Panc1 (cell line): ENCODE measurements around the gene SCNM1. TPM values are rescaled to one million over a fixed set of nuclear protein-coding genes. Genes with fewer than 3 reads are reported as not detected.
A peak's percentile ranks its signal among the peaks of the same experiment; 100 is the strongest.

Source experiments
- ATAC-seq: fragments of 200-7000 bp; cut with Tn5 transposase; 2 replicates; pipeline ENCODE4 v1.9.1; 2020; ENCODE audit warnings: mild to moderate bottlenecking, moderate library complexity
- BruUV-seq: library from RNA; stranded (reverse); fragments of 400-500 nt; replicated peaks from 2 replicates; lab custom pipeline; 2021; lab: Mats Ljungman, UMichigan
- CTCF ChIA-PET: fragments of 300-600 bp; sonication (Branson Sonifier 250); formaldehyde crosslinking; loops from one replicate; lab custom pipeline; 2022; ENCODE audit warnings: antibody characterized with exemption; lab: Charles Lee
- POLR2A ChIA-PET: fragments of 300-600 bp; sonication (Branson Sonifier 250); formaldehyde crosslinking; loops from one replicate; lab custom pipeline; 2022; ENCODE audit warnings: antibody characterized with exemption; lab: Charles Lee
- DNase-seq: peaks from one replicate; pipeline ENCODE4 v3.0.0-alpha.2; 2010; ENCODE audit warnings: low read depth, low spot score
- H3K27ac ChIP-seq: 2 replicates; pipeline ENCODE4 v1.5.1; 2011; ENCODE audit warnings: mild to moderate bottlenecking, low read length, inconsistent platforms
- H3K27me3 ChIP-seq: fragments of 200-500 bp; sonication (Bioruptor generic); 2 replicates; pipeline ENCODE4 v1.6.0; 2014; ENCODE audit warnings: low read length, inconsistent platforms; ENCODE audit not compliant: control insufficient read depth, insufficient read depth
- H3K36me3 ChIP-seq: fragments of 200-500 bp; sonication (Bioruptor generic); 2 replicates; pipeline ENCODE4 v1.5.1; 2014; ENCODE audit warnings: inconsistent platforms, mild to moderate bottlenecking, low read length, moderate library complexity; ENCODE audit not compliant: control insufficient read depth, insufficient read depth
- H3K4me1 ChIP-seq: 2 replicates; pipeline ENCODE4 v1.5.1; 2011; ENCODE audit warnings: inconsistent platforms, mild to moderate bottlenecking, low read length, moderate library complexity; ENCODE audit not compliant: control insufficient read depth, insufficient read depth
- H3K4me3 ChIP-seq, 2 experiments: 2 replicates each; pipeline ENCODE4 v1.5.1; 2011 to 2012; ENCODE audit warnings: low read depth in 2 of 2, low read length in 2 of 2, mild to moderate bottlenecking in 2 of 2, inconsistent platforms in 1 of 2, moderate library complexity in 1 of 2
- H3K9me3 ChIP-seq: fragments of 200-500 bp; sonication (Bioruptor generic); 2 replicates; pipeline ENCODE4 v1.5.1; 2014; ENCODE audit warnings: low read depth, mild to moderate bottlenecking, inconsistent platforms, low read length, moderate library complexity; ENCODE audit not compliant: control insufficient read depth, insufficient read depth
- POLR2AphosphoS5 ChIP-seq: IDR thresholded peaks from 2 replicates; pipeline ENCODE4 v1.6.1; 2012; ENCODE audit warnings: mild to moderate bottlenecking, low read depth, low read length, moderate library complexity
- REST ChIP-seq, 2 experiments: IDR thresholded peaks; 2 replicates each; pipeline ENCODE4 v1.6.1; 2011 to 2012; ENCODE audit warnings: low read depth in 2 of 2, control low read depth in 1 of 2, low read length in 1 of 2, mild to moderate bottlenecking in 1 of 2, moderate library complexity in 1 of 2; ENCODE audit not compliant: insufficient read depth in 1 of 2
- SIN3A ChIP-seq: IDR thresholded peaks from 2 replicates; pipeline ENCODE4 v1.6.1; 2012; ENCODE audit warnings: low read depth, mild to moderate bottlenecking, low read length, moderate library complexity, borderline replicate concordance; ENCODE audit not compliant: insufficient read depth
- TCF7L2 ChIP-seq: IDR thresholded peaks from 2 replicates; pipeline ENCODE4 v1.6.1; 2011; ENCODE audit warnings: mild to moderate bottlenecking, low read depth, low read length, inconsistent platforms
- in situ Hi-C: cut with HindIII; loops from 2 replicates; pipeline ENCODE4 v1.10.0; 2016; ENCODE audit warnings: low sequenced_read_pairs, low pct_unique_long_range_greater_than_20kb
- intact Hi-C: fragments of 100-400 bp; cut with micrococcal nuclease; formaldehyde crosslinking; loops from one replicate; pipeline ENCODE4 v1.10.0; 2022; ENCODE audit not compliant: unreplicated experiment
- total RNA-seq: library from RNA; stranded (reverse); gene quantifications from one replicate; pipeline ENCODE4 v1.2.1, GENCODE V29; 2021; ENCODE audit not compliant: unreplicated experiment
- TF ChIP-seq, protein P1 (sequence below): fragments of 450-650 bp; IDR thresholded peaks from 2 replicates; pipeline ENCODE4 v1.5.1; 2017; ENCODE audit warnings: mild to moderate bottlenecking

Gene SCNM1
- total RNA-seq, 1 experiment from 2014 or later: 36.5 TPM

- TF ChIP-seq REST (IDR thresholded peaks at IDR 0.05; ENCODE audit: insufficient read depth in 1 of 2, low read depth in 2 of 2, low read length in 1 of 2) (no peak), TCF7L2 (no peak), POLR2AphosphoS5 (no peak), SIN3A (no peak)
- TF ChIP-seq, protein P1, sequence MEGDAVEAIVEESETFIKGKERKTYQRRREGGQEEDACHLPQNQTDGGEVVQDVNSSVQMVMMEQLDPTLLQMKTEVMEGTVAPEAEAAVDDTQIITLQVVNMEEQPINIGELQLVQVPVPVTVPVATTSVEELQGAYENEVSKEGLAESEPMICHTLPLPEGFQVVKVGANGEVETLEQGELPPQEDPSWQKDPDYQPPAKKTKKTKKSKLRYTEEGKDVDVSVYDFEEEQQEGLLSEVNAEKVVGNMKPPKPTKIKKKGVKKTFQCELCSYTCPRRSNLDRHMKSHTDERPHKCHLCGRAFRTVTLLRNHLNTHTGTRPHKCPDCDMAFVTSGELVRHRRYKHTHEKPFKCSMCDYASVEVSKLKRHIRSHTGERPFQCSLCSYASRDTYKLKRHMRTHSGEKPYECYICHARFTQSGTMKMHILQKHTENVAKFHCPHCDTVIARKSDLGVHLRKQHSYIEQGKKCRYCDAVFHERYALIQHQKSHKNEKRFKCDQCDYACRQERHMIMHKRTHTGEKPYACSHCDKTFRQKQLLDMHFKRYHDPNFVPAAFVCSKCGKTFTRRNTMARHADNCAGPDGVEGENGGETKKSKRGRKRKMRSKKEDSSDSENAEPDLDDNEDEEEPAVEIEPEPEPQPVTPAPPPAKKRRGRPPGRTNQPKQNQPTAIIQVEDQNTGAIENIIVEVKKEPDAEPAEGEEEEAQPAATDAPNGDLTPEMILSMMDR: no peak
- POLR2A ChIA-PET: interaction anchor here (0.8 kb wide), 1 partner anchor 289 kb away, joined by 3 read pairs; no protein-coding TSS in a partner anchor
- DNase-seq: no peak
- H3K27ac ChIP-seq: peak overlapping the region; percentile 71; the same call in 1 of the 2 replicates
- no TSS peak for BruUV-seq
- ATAC-seq: no peak
- no peaks in the 10 kb centered on the region for H3K36me3 ChIP-seq
- in situ Hi-C loops (no loop called here), intact Hi-C loops (no loop called here)
- H3K4me3 ChIP-seq: no peak overlapping the region; a peak in 1 of 4 replicates
- H3K4me1 ChIP-seq: peaks cover 7% of the 10 kb centered on the region; the same call in 1 of the 2 replicates
- H3K9me3 ChIP-seq: no peaks in the 10 kb centered on the region
- H3K27me3 ChIP-seq: no peaks in the 10 kb centered on the region
- CTCF ChIA-PET: interaction anchor here (0.7 kb wide), 2 partner anchors 58 to 600 kb away, joined by 3 read pairs; no protein-coding TSS in a partner anchor
Measured at GRCh38 chr1:151147665-151148064, 18.3 kb upstream of the SCNM1 start.

DNA sequence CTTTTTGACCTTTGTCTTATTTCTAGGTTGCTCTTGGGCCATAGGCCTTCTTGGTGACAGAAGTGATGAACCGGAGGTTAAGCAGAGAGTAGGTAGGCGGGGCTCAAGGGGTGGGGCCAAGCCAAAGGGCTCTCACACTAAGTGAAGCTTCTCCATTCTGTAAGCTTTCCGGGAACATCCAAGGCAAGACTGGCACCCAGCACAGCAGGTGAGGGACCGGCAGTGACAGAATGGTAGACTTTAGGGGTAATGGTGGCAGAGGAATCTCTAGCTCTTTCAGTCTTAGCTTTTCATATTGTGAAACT, 9.5 kb upstream of the SCNM1 start, which contains the start of gene TNFAIP8L2:
TSS of gene TNFAIP8L2 (plus strand) at position 135 of the 305 bp plus-strand sequence. CDS start 2,049 bp downstream, outside the sequence.
- Histone ChIP-seq H3K9me3 (no peaks in the 10 kb centered on the region), H3K4me3 (no peak within 1 kb of the TSS), H3K27me3 (no peaks in the 10 kb centered on the region), H3K4me1 (no peaks in the 10 kb centered on the region), H3K27ac (no peak within 1 kb of the TSS), H3K36me3 (no peaks in the 10 kb centered on the region; the same call in 1 of the 2 replicates)
- in situ Hi-C loops: no loop called here
- POLR2A ChIA-PET: no interaction called here
- no peak for DNase-seq
- intact Hi-C loops: loop anchor here (1.0 kb wide), 1 partner anchor 56 kb away; no protein-coding TSS in a partner anchor
- TF ChIP-seq REST (IDR thresholded peaks at IDR 0.05; ENCODE audit: insufficient read depth in 1 of 2, low read depth in 2 of 2, low read length in 1 of 2) (no peak), SIN3A (no peak), POLR2AphosphoS5 (no peak), TCF7L2 (no peak)
- TF ChIP-seq, protein P1: no peak
- CTCF ChIA-PET: interaction anchor here (3.5 kb wide), 1 partner anchor 57 kb away, joined by 70 read pairs; no protein-coding TSS in a partner anchor
- peak; percentile 87 for ATAC-seq
- no TSS peak for BruUV-seq
